Measurements from ENCODE around the gene ARL4D.

DNA sequence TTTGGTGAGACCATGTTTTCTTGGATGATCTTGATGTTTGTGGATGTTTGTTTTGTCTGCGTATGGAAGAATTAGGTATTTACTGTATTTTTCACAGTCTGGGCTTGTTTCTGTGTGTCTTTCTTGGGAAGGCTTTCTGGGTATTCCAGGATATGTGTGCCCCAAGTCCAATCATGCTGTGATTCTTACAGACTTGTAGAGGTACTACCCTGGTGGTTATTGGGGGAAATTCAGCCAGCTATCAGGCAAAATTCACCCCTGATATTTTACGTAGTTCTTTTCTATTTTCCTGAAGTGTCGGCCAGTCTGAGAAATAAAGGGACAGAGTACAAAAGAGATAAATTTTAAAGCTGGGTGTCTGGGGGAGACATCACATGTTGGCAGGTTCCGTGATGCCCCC, 33.4 kb upstream of the ARL4D start:
- no peak for TF ChIP-seq POLR2A (IDR thresholded peaks at IDR 0.05)
- TF ChIP-seq, protein P1, sequence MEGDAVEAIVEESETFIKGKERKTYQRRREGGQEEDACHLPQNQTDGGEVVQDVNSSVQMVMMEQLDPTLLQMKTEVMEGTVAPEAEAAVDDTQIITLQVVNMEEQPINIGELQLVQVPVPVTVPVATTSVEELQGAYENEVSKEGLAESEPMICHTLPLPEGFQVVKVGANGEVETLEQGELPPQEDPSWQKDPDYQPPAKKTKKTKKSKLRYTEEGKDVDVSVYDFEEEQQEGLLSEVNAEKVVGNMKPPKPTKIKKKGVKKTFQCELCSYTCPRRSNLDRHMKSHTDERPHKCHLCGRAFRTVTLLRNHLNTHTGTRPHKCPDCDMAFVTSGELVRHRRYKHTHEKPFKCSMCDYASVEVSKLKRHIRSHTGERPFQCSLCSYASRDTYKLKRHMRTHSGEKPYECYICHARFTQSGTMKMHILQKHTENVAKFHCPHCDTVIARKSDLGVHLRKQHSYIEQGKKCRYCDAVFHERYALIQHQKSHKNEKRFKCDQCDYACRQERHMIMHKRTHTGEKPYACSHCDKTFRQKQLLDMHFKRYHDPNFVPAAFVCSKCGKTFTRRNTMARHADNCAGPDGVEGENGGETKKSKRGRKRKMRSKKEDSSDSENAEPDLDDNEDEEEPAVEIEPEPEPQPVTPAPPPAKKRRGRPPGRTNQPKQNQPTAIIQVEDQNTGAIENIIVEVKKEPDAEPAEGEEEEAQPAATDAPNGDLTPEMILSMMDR (IDR thresholded peaks at IDR 0.05) = peak in 1 of 12 donors; percentile 8

Data from heart left ventricle (tissue), 13 donors.